Body of pancreas (tissue), 4 donors: ENCODE results near the gene SERBP1.

Experiments used
- CTCF ChIP-seq, 7 experiments: fragments of 450-650 bp in 4 of 7; fragments of 200-600 bp in 3 of 7; sonication (generic) in 3 of 7; IDR thresholded peaks; one replicate each; pipeline ENCODE4 v1.5.1; 2016 to 2019; ENCODE audit warnings: antibody characterized with exemption in 7 of 7
- POLR2A ChIP-seq, 3 donors: fragments of 450-650 bp; IDR thresholded peaks; one replicate each; pipeline ENCODE4 v1.6.1; 2016; ENCODE audit warnings: antibody characterized with exemption in 3 of 3, mild to moderate bottlenecking in 2 of 3

- no peak for TF ChIP-seq CTCF (IDR thresholded peaks at IDR 0.05)
- TF ChIP-seq POLR2A (IDR thresholded peaks at IDR 0.05): no peak
Measured at GRCh38 chr1:67465375-67465774, 35.2 kb upstream of the SERBP1 start.
